Brain microvascular endothelial cell (primary cell): ENCODE measurements around the gene GDF10.

Source experiments
- DNase-seq: peaks from one replicate; pipeline ENCODE4 v3.0.0-alpha.2; 2020
- H3K27ac ChIP-seq: fragments of 250-450 bp; sonication (Bioruptor Pico); 2 replicates; pipeline ENCODE4 v1.5.1; 2020; ENCODE audit warnings: mild to moderate bottlenecking, moderate library complexity
- H3K27me3 ChIP-seq: fragments of 250-450 bp; sonication (Bioruptor Pico); replicated peaks from 2 replicates; pipeline ENCODE4 v1.5.1; 2020; ENCODE audit warnings: mild to moderate bottlenecking
- H3K36me3 ChIP-seq: fragments of 250-450 bp; sonication (Bioruptor Pico); replicated peaks from 2 replicates; pipeline ENCODE4 v1.5.1; 2020; ENCODE audit warnings: mild to moderate bottlenecking
- H3K4me3 ChIP-seq: 2 replicates; pipeline ENCODE4 v1.5.1; 2011; ENCODE audit warnings: low read depth, mild to moderate bottlenecking, control low read depth, low read length, moderate library complexity
- in situ Hi-C: cut with HindIII; loops from 2 replicates; pipeline ENCODE4 v1.10.0; 2017; ENCODE audit warnings: low sequenced_read_pairs, low pct_ligation_motif_present
- TF ChIP-seq, protein P1 (sequence below): IDR thresholded peaks from 2 replicates; pipeline ENCODE4 v1.5.1; 2011; ENCODE audit warnings: low read depth, mild to moderate bottlenecking, moderate library complexity, low read length, control low read depth, inconsistent platforms; ENCODE audit errors: missing control alignments

GDF10 gene

DNA sequence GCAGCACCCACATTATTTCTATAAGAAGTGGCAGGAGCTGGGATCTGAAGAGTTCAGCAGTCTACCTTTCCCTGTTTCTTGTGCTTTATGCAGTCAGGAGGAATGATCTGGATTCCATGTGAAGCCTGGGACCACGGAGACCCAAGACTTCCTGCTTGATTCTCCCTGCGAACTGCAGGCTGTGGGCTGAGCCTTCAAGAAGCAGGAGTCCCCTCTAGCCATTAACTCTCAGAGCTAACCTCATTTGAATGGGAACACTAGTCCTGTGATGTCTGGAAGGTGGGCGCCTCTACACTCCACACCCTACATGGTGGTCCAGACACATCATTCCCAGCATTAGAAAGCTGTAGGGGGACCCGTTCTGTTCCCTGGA is 47.3 kb downstream of the GDF10 start:
- Histone ChIP-seq H3K36me3 (no peaks in the 10 kb centered on the region), H3K4me3 (no peak overlapping the region), H3K27me3 (no peaks in the 10 kb centered on the region), H3K27ac (no peak overlapping the region)
- DNase-seq: no peak
- TF ChIP-seq, protein P1, sequence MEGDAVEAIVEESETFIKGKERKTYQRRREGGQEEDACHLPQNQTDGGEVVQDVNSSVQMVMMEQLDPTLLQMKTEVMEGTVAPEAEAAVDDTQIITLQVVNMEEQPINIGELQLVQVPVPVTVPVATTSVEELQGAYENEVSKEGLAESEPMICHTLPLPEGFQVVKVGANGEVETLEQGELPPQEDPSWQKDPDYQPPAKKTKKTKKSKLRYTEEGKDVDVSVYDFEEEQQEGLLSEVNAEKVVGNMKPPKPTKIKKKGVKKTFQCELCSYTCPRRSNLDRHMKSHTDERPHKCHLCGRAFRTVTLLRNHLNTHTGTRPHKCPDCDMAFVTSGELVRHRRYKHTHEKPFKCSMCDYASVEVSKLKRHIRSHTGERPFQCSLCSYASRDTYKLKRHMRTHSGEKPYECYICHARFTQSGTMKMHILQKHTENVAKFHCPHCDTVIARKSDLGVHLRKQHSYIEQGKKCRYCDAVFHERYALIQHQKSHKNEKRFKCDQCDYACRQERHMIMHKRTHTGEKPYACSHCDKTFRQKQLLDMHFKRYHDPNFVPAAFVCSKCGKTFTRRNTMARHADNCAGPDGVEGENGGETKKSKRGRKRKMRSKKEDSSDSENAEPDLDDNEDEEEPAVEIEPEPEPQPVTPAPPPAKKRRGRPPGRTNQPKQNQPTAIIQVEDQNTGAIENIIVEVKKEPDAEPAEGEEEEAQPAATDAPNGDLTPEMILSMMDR: no peak
- in situ Hi-C loops: no loop called here

DNA sequence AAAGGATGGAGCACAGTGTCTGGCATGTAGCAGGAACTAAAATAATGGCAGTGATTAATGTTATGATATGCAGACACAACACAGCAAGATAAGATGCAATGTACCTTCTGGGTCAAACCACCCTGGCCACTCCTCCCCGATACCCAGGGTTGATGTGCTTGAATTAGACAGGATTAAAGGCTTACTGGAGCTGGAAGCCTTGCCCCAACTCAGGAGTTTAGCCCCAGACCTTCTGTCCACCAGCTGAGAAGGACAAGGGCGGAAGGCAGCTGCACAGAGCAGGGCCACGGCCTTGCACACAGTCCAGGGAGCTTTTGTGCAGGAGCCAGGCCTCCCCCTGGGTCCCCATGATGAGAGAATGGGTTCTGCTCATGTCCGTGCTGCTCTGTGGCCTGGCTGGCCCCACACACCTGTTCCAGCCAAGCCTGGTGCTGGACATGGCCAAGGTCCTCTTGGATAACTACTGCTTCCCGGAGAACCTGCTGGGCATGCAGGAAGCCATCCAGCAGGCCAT is 48.2 kb downstream of the GDF10 start, which contains the start of gene RBP3:
Gene RBP3 (plus strand): TSS at position 226 of the 514 bp plus-strand sequence. CDS start 122 bp downstream, at position 348.
- Histone ChIP-seq H3K36me3 (no peaks in the 10 kb centered on the region), H3K27ac (no peak within 1 kb of the TSS), H3K27me3 (no peaks in the 10 kb centered on the region), H3K4me3 (no peak within 1 kb of the TSS)
- TF ChIP-seq, protein P1: no peak
- in situ Hi-C loops: no loop called here
- no peak for DNase-seq

DNA sequence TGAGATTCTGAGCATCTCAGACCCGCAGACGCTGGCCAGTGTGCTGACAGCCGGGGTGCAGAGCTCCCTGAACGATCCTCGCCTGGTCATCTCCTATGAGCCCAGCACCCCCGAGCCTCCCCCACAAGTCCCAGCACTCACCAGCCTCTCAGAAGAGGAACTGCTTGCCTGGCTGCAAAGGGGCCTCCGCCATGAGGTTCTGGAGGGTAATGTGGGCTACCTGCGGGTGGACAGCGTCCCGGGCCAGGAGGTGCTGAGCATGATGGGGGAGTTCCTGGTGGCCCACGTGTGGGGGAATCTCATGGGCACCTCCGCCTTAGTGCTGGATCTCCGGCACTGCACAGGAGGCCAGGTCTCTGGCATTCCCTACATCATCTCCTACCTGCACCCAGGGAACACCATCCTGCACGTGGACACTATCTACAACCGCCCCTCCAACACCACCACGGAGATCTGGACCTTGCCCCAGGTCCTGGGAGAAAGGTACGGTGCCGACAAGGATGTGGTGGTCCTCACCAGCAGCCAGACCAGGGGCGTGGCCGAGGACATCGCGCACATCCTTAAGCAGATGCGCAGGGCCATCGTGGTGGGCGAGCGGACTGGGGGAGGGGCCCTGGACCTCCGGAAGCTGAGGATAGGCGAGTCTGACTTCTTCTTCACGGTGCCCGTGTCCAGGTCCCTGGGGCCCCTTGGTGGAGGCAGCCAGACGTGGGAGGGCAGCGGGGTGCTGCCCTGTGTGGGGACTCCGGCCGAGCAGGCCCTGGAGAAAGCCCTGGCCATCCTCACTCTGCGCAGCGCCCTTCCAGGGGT is 48.9 kb downstream of the GDF10 start:
- TF ChIP-seq, protein P1: no peak
- in situ Hi-C loops: no loop called here

DNA sequence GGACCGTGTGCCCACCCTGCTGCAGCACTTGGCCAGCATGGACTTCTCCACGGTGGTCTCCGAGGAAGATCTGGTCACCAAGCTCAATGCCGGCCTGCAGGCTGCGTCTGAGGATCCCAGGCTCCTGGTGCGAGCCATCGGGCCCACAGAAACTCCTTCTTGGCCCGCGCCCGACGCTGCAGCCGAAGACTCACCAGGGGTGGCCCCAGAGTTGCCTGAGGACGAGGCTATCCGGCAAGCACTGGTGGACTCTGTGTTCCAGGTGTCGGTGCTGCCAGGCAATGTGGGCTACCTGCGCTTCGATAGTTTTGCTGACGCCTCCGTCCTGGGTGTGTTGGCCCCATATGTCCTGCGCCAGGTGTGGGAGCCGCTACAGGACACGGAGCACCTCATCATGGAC is 49.5 kb downstream of the GDF10 start:
- H3K27ac ChIP-seq: no peak overlapping the region
- in situ Hi-C loops: no loop called here
- no peak for DNase-seq
- H3K27me3 ChIP-seq: no peaks in the 10 kb centered on the region
- H3K4me3 ChIP-seq: no peak overlapping the region
- TF ChIP-seq, protein P1: no peak
- no peaks in the 10 kb centered on the region for H3K36me3 ChIP-seq

More for the DNA sequence above, 48.9 kb downstream of the GDF10 start:
- Histone ChIP-seq H3K27ac (no peak overlapping the region), H3K27me3 (no peaks in the 10 kb centered on the region), H3K36me3 (no peaks in the 10 kb centered on the region), H3K4me3 (no peak overlapping the region)
- no peak for DNase-seq

DNA sequence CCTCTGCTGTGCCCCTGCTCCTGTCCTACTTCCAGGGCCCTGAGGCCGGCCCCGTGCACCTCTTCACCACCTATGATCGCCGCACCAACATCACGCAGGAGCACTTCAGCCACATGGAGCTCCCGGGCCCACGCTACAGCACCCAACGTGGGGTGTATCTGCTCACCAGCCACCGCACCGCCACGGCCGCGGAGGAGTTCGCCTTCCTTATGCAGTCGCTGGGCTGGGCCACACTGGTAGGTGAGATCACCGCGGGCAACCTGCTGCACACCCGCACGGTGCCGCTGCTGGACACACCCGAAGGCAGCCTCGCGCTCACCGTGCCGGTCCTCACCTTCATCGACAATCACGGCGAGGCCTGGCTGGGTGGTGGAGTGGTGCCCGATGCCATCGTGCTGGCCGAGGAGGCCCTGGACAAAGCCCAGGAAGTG is 50.0 kb downstream of the GDF10 start:
- in situ Hi-C loops: no loop called here
- H3K36me3 ChIP-seq: no peaks in the 10 kb centered on the region
- no peak overlapping the region for H3K27ac ChIP-seq
- no peak for DNase-seq
- H3K4me3 ChIP-seq: no peak overlapping the region
- no peaks in the 10 kb centered on the region for H3K27me3 ChIP-seq
- TF ChIP-seq, protein P1: no peak
